Nucleus accumbens (tissue), 56 donors: Measurements from ENCODE around the gene ATF6B.
A peak's percentile ranks its signal among the peaks of the same experiment; 100 is the strongest.

Experiments
- DNase-seq, 56 donors: peaks; one replicate each; lab custom pipeline; 2025; lab: John Stamatoyannopoulos, UW

ATF6B gene

DNA sequence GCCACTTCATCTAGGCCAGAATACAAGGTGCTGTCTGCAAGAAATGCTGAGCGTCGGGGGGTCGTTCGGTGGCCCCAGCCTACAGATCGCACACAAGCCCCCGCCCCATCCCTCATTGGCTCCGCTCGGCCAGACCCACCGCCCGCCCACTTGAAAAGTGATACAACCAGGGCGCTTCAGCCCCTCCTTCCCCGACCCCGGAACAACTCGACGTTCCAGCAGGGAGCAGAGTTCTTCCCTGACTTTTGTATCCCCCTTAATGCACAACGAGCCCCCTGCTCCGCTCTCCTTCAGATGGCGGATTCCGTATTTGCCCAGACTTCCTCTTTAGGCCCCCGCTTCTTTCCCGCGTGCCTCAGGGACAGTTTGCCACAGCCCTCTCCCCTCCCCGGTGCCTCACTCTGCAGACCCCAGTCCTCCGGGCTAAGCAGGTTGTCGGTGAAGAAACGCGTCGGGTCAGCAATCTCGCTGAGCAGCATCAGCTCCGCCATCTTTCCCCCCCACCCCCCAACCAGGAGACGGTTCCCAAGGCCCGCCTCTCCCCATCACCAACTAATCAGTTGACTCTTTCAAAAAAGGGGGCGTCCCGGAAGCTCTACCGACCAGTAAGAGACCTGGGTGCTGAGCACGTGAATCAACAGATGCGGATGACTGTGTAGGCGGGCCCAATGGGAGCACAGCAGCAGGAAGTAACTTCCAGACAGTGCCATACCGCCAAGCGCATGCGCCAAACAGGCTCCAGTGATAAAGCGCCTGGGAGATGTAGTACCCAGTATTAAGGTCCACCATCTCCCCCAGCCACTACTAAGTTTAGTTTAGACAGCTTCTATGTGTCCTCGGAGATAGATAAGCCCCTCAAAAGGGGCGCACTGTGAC lies at the start of gene ATF6B:
ATF6B (minus strand) TSS at position 530 of the 876 bp plus-strand sequence; CDS start at position 491, 39 bp downstream.
- DNase-seq, result peak; percentile 80 to 100 (median 98)

DNA sequence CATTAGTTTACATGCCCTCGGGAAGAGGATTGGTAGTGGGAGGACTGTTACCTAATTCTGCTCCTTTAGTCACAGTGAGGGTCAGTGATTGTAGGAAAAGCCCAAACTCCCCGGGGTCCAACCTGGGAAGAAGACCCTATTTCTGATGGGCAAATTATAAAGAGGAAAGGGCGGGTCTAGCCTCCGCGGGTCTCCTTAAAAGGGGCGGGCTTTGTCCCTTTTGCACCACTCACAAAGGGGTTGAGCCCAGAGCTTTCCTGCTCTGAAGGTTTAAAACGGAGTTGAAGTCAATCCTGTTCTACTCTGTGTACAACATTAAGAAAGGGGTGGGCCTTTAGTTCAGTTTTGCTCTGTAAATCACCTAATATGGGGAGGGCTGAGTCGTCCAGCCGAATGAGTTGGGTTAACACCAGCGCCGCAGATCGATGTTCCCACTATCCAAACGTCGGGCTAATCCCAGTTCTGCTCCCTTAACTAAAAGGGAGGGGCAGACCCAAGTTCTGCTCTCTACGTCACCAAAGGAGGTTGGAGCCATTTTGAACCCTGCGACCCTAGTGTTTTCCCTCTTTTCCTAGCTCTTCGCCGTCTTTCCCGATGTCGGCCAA lies 49.2 kb upstream of the ATF6B start:
- peak in 17 of 56 donors; percentile 34 to 76 (median 60) for DNase-seq

DNA sequence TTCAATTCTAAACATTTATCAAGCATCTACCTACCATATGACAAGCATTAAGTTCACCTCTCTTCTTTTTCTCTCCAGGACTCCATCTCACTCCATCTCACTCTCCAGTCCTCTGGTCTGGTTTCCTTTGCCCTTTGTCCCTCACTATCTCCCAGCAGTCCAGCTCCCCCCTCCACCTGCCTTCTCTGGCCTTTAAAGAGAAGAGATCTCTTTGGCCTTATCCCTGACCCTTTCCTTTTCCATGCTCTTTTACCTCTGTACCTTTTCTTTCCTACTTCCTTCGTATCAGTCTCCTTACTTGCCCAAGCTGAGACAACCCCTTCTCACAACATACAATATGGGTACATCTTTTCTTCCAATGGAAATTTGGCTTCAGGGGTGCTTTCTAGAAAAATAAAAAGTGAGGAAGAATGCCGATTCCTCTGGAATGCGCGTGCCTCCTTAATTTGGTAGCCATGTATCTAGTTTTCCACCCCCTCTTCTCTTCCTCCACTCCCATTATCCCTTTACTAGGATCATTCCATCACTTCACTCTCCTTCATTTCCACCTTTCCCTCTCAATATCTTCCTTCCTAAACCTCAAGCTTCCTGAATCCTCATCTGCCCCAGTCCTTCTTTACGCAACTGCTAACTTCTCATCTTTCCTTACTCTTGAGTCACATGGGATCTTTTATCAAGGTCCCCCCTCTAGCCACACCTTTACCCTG lies 48.6 kb upstream of the ATF6B start:
- DNase-seq, result no peak

DNA sequence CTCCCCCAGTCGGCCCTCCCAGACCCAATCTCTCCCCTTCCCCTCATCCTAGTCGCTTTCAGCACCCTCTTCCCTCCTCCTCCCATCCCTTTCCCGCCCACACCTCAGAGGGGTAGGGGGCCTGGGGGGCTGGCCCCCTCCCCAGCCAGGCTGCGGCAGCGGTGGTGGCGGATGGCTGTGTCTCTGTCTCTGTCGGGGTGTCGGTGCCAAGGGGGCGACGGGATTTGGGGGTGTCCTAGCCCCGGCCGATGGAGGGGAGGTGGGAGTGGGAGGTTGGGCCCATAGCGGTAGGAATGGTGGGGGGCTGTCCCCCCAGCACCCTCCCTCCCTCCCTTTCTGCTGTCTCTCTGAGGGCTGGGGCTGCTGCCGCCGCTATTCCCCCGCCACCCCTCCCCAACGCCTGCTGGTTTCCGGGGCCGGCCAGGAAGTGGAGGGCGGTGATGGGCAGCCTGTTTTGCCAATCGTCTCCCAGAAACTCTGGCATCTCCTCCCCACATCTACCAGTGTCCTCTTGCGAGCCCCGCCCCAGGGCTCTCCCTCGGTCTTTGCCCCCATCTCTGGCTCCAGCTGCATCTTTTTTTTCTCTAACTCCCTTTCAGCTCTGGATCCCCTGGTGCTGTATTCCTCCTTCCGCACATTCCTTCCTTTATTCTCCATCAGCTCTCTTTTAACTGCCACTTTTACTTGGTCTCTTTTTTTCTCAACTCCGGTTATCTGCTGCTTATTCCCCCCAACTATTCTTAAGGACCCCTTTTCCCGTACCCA lies 47.8 kb upstream of the ATF6B start, which contains the start of gene AGPAT1:
AGPAT1 (minus strand) TSS at position 374 of the 765 bp plus-strand sequence. CDS start 4,588 bp downstream, outside the sequence.
- DNase-seq, result peak; percentile 71 to 99 (median 97)

DNA sequence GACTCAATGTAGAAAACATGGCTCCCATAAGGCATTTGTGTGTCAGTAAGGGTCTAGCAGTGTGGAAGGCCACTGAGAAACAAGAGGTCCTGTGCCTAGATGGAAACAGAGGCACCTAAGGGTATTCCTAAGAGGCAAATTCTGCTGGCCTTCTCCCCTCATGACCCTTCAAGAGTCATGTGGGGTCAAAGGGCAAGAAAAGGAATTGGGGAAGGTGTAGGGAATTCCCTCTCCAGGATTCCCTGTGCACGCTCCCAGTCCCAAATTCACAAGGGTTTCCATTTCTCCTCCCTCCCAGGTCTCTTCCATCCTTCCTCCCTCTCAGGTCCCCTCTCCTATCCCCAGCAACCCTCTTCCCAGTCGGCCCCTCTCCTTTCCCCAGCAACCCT lies 47.3 kb upstream of the ATF6B start:
- DNase-seq, result no peak

DNA sequence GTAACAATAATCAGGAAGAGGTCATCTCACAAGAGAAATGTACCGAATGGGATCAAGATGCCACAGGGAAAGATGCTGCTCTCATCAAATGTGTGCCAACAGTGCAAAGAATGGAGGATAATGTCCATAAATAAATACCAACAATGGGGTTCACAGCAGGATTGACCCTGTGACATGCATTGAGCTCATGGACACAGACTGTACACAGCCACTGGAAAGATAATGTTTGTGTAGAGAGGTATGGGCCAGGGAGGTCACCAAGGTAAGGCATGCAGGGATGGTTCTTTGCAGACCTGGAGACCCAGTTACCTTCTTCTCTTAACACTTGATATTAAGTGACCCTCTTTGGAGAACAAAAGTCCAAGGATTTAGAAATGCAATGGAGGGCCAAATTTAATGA lies 46.4 kb upstream of the ATF6B start:
- DNase-seq, result no peak

DNA sequence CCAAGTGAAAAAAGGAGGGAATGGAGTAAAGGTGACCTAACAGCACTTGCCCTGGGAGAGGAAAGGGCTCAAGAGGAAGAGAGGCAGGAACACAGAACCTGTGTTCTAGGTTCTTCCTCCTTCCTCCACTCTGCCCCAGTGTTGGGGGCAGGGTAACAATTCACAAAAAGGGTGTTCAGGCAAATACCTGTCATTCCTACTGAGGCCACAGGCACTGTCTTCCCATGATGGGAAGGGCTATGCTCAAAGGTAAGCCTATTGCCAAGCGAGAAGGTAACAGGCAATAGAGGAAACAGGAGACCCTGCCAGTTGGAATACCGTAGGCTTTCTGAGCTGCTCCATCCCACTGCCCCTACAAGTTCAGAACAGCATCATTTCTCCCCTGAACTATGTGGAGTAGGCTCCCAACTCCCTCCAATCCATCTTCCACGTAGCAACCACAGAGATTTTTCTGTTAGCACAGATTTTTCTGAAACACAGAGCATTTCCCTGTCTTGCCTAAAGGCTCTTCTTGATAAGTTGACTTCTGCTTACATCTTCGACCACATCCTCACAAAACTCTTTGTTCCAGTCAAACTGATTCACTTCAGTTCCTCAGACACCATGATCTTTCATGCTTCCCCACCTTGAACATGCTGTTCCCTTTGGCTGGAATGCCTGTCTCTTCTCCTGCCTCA lies 45.1 kb upstream of the ATF6B start:
- no peak for DNase-seq

DNA sequence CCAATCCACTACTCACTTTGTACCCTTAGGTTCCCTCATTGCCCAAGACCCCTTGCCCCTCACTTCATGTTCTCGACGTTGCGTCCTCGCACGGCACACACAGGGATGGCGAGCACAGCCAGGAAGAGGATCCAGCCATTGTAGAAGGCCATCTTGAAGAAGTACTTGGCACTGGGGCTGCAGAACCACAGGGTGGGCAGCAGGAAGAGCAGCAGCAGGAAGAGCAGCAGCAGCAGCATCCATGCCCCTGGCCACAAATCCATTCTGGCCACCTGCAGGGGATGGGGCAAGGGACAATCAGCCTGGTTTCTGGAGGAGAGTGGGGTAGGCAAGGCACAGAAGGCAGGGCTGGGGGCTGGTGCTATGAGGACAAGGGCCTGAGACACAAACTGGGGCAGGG lies 43.2 kb upstream of the ATF6B start:
- no peak for DNase-seq

DNA sequence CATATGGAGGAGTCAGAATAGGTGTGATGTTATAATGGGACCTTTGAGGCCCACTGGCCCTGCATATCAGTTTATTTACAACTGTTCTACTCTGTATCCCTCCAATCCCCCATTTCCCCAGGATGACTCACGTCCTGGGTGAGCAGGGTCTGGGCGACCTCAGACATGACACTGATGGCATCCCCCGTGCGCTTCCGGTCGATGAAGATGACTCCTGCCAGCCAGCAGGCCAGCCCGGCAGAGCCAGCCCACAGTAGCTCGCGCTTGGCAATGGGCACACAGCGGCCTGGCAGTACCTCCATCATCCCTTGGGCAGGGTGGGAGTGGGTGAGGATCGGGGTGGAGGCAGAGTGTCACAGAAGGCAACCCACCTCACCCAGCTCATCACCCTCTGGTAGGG lies 42.2 kb upstream of the ATF6B start:
- DNase-seq, result no peak

DNA sequence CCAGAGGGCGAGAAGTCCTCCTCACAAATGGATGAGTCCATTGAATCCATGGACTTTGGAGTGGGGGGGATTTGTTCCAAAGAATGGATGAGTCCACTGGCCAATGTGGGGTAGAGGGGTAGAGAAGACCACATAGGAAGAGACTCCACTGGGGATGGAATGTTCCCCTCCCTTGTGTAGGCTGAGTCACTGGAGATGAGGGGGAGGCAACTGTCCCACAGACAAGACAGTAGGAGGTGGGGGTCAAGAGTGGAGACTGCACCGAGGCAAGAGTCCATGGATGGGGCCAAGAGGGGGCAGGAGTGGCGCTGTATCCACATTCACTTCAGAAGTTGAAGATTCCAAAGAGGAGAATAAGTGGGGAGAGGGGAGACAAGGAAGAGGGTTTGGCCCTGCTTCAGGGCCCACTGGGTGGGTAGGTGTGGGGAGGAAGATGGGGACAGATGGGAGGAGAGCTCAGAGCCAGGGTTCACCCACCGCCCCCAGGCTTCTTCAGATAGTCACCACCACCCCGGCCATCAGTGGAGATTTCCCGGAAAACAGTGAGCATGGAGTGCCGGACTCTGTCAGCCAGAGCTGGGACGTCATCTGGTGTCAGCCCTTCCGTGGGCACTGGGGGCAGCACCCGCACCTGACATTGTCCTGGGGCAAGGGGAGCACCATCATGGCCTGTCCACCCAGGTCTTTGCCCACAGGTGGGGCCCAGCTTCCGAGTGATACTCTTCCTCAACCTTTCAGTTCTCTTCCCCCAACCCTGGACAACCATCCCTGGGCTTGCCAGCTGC lies 41.0 kb upstream of the ATF6B start:
- DNase-seq, result no peak

DNA sequence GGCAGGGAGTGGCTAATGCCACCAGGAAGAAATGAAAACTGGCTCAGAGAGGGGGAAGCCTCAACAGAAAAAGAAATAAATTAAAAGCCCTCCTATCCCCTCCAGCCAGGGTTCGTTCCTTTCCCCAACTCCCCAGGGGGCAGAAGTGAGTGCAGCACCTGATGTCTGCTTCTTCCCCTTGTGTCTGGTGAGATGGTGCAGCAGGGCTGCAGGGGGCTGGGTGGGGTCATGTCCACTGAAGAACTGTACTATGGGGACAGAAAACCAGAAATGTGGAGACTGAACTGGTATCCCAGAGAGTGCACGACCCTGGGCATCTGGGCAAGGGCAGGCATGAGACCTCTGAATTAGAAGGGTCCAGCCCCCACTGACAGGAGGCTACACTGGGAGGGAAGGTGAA lies 40.3 kb upstream of the ATF6B start:
- DNase-seq, result no peak

DNA sequence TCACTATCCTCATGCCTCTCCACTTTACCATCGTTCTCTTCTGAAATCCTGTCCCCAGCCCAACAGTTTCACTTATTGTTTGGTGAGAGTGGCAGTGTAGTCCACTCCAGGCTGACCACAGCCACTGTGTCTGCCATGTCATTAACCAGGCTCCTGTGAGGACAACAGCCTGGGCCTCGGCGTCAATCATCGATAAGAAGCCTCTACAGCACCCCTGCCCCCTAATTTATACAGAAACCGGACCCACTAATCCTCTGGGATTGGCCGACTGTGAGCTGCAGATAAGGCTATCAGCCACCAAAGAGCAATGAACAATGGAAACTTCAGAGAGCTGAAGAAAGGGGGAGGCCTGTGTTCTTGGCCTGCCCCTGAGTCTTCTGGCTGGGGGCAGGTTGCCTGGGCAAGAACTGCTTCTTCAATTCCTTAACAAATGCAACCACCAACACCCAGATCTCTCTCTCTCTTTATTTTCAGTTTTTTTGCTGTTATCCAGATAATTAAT lies 39.8 kb upstream of the ATF6B start:
- DNase-seq, result no peak

DNA sequence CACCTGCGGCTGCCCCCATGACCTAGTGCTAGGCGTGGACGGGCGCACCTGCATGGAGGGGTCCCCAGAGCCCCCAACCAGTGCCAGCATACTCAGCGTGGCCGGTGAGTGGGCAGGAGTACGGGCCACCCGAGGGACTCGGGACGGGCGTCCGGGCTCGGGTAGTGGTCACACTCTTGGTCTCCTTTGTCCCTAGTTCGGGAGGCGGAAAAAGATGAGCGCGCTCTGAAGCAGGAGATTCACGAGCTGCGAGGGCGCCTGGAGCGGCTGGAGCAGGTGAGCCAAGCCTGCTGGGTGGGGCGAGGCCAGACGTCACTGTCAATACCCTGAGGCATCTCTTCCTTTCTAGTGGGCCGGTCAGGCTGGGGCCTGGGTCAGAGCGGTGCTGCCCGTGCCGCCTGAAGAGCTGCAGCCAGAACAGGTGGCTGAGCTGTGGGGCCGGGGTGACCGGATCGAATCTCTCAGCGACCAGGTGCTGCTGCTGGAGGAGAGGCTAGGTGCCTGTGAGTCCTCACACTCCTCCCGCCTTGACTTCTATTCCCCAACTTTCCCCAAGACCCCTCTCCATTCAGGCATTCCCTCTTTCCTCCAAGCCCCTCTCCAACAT lies 39.2 kb upstream of the ATF6B start:
- DNase-seq, result no peak

DNA sequence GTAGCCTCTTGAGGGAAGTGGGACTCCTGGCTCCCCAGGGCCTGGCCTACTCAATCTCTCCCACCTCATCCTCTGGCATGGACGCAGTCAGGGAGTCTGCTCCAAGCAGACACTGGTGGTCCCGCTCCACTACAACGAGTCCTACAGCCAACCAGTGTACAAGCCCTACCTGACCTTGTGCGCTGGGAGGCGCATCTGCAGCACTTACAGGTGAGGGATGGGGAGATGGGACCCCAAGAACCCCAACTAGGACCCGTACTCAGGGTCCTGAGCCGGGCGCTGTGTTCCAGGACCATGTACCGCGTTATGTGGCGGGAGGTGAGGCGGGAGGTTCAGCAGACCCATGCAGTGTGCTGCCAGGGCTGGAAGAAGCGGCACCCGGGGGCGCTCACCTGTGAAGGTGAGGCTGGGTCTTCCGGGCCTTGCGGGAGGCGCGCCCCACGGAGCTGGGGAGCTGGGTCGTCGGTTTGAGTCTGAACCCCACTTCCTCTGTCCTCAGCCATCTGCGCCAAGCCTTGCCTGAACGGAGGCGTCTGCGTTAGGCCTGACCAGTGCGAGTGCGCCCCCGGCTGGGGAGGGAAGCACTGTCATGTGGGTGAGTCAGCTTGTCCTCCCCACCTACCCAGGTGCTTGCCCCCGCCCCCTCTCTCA lies 38.5 kb upstream of the ATF6B start:
- no peak for DNase-seq

DNA sequence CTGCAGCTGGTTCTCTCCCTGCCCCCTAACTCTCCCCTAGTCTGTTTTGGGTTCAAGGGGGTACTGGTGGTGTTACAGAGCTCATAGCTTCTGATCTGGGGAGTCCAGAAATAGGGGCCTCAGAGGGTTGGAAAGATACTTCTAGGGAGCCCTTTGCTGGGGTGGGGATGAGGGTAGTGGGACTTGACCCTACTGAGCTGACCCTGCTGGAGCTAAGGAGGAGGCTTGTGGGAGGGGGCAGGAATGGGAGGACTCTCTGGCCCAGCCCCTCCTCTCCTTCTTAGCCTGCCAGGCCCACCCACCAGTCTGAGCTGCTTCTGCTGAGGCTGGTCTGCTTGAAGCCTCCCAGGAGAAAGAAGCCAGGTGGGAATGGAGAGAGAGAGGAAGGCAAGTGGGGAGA lies 36.2 kb upstream of the ATF6B start, which contains the start of gene EGFL8:
EGFL8 (plus strand) TSS at position 301 of the 400 bp plus-strand sequence. CDS start 1,571 bp downstream, outside the sequence.
- DNase-seq, result no peak

DNA sequence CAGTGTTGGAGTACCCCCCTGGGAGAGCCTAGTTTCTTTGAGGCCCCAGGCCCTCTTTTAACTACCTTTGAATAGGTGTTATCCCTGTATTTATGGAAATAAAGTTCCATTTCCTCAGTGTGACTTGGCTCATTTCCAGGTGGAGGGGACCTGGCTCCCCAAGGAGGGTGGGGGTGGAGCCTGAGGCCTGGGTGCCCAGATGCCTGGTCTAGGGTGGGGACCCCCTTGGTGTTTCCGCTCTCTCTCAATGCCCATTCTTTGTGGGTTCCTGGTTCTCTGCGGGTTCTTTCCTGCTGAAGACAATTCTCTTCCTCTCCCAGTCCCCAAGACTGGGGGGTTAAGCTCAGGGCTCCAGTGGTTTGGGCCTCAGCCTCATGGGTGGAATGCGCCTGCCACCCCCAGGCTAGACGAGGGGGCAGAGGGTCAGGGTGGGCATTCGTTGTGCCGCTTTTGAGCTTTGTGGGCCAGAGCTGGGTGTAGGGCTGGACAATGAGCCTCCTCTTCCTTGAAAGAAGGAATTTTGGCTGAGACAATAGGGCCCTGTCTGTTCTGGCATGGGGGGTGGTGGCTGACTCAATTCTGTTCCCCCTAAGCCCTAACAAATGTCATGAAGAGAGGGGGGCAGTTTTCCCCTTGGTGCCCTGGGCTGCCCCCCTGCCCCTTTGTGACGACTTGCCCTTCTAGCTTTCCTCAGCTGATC lies 35.7 kb upstream of the ATF6B start:
- peak in 22 of 56 donors; percentile 6 to 65 (median 41) for DNase-seq

DNA sequence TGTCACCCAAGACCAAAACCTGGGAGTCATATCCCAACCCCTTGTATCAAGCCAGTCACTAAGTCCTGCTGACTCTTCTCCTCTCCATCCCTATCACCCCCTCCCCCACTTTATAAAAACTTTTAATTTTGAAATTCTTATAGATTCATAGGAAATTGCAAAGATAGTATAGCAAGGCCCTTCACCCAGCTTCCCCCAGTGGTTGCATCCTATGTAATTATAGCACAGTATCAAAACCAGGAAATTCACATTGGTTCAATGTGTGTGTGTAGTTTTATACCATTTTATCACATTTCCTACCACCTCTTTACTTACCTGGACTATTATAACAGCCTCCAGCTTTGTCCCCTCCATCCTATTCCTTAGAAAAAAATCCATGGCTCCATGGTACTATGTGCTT lies 30.0 kb upstream of the ATF6B start:
- no peak for DNase-seq
